Measurements from ENCODE around the gene ALPK3. TPM values are rescaled to one million over a fixed set of nuclear protein-coding genes. Genes with fewer than 3 reads are reported as not detected.

ALPK3 gene
- total RNA-seq, 1 donor from 2014 or later, result 5.4 TPM

DNA sequence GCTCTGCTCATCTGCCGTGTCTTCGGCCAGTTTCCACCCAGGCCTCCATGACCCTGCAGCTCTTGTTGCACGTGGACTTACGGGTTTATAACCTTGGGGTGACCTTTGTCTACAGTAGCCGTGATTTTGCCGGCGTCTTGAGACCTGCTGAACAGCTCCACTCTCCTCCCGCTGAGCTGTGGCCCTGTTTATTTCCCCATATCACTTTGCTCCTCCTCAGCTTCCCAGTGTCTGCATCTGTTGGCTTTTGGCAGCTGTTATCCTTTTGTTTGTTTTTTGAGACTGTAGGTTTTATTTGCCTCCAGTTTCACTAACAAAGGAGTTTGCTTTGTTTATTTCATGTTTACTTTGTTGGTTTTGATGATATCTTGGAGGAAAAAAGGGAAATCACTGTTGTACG is 38.0 kb downstream of the ALPK3 start:
- no peak overlapping the region for H3K27ac ChIP-seq
- H3F3A ChIP-seq (ENCODE audit: low read depth), result no peaks in the 10 kb centered on the region
- no peak overlapping the region for H3K9ac ChIP-seq
- Mint-ChIP-seq H3K27ac (no peak overlapping the region), H3K36me3 (no peaks in the 10 kb centered on the region), H3K27me3 (ENCODE audit: insufficient read depth, low read depth) (peaks cover 2% of the 10 kb centered on the region), H3K9me3 (no peaks in the 10 kb centered on the region), H3K4me3 (no peak overlapping the region), H3K4me1 (no peaks in the 10 kb centered on the region)
- no peaks in the 10 kb centered on the region for H3K9me3 ChIP-seq (ENCODE audit: low read depth)
- no peaks in the 10 kb centered on the region for H3K27me3 ChIP-seq
- no peak for TF ChIP-seq EZH2phosphoT487 (IDR thresholded peaks at IDR 0.05)
- TF ChIP-seq CTCF (IDR thresholded peaks at IDR 0.05), result no peak
- TF ChIP-seq EZH2 (IDR thresholded peaks at IDR 0.05), result no peak
- no peak overlapping the region for H3K4me3 ChIP-seq
- no peak for DNase-seq (ENCODE audit: low spot score)
- H3K36me3 ChIP-seq, result no peaks in the 10 kb centered on the region
- H4K20me1 ChIP-seq (ENCODE audit: low read depth), result no peaks in the 10 kb centered on the region
- no peaks in the 10 kb centered on the region for H3K4me1 ChIP-seq
- H3K79me2 ChIP-seq (ENCODE audit: low read depth), result no peaks in the 10 kb centered on the region
- no peak overlapping the region for H2AFZ ChIP-seq (replicated peaks)
- H3K4me2 ChIP-seq, result no peak overlapping the region

- no peaks in the 10 kb centered on the region for H3K4me1 Mint-ChIP-seq
Observed at GRCh38 chr15:84855765-84856164, 38.6 kb downstream of the ALPK3 start.

DNA sequence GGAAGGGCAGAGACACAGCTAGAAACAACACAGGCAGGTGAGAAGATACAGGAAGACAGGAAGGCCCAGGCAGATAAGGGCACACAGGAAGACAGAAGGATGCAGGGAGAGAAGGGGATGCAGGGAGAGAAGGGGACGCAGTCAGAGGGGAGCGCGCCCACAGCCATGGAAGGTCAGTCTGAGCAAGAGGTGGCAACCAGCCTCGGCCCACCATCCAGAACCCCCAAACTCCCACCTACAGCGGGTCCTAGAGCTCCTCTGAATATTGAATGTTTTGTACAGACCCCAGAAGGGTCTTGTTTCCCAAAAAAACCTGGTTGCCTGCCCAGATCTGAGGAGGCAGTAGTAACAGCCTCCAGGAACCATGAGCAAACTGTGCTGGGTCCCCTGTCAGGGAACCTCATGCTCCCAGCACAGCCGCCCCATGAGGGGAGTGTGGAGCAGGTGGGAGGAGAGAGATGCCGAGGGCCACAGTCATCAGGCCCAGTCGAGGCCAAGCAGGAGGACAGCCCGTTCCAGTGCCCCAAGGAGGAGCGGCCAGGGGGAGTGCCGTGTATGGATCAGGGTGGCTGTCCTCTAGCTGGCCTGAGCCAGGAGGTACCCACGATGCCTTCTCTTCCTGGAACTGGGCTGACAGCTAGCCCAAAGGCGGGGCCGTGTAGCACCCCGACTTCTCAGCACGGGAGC is 39.7 kb downstream of the ALPK3 start:
- Mint-ChIP-seq H3K27me3 (ENCODE audit: insufficient read depth, low read depth) (peaks cover 2% of the 10 kb centered on the region), H3K4me1 (no peaks in the 10 kb centered on the region), H3K9me3 (no peaks in the 10 kb centered on the region), H3K4me3 (no peak overlapping the region), H3K27ac (no peak overlapping the region), H3K36me3 (no peaks in the 10 kb centered on the region)
- no peak for DNase-seq (ENCODE audit: low spot score)
- Histone ChIP-seq H4K20me1 (ENCODE audit: low read depth) (no peaks in the 10 kb centered on the region), H3K4me1 (no peaks in the 10 kb centered on the region), H3K9ac (no peak overlapping the region), H3K9me3 (ENCODE audit: low read depth) (no peaks in the 10 kb centered on the region), H3K79me2 (ENCODE audit: low read depth) (no peaks in the 10 kb centered on the region), H3K4me2 (no peak overlapping the region), H3K4me3 (no peak overlapping the region), H3F3A (ENCODE audit: low read depth) (no peaks in the 10 kb centered on the region), H3K27me3 (no peaks in the 10 kb centered on the region), H3K36me3 (no peaks in the 10 kb centered on the region), H3K27ac (no peak overlapping the region), H2AFZ (replicated peaks) (no peak overlapping the region)
- no peak for TF ChIP-seq CTCF (IDR thresholded peaks at IDR 0.05)
- no peak for TF ChIP-seq EZH2phosphoT487 (IDR thresholded peaks at IDR 0.05)
- no peak for TF ChIP-seq EZH2 (IDR thresholded peaks at IDR 0.05)

More at GRCh38 chr15:84855765-84856164, 38.6 kb downstream of the ALPK3 start:
- Mint-ChIP-seq H3K4me3 (no peak overlapping the region), H3K36me3 (no peaks in the 10 kb centered on the region), H3K9me3 (no peaks in the 10 kb centered on the region), H3K27ac (no peak overlapping the region), H3K27me3 (ENCODE audit: insufficient read depth, low read depth) (peaks cover 2% of the 10 kb centered on the region)
- no peak for DNase-seq (ENCODE audit: low spot score)
- Histone ChIP-seq H3F3A (ENCODE audit: low read depth) (no peaks in the 10 kb centered on the region), H3K27me3 (no peaks in the 10 kb centered on the region), H4K20me1 (ENCODE audit: low read depth) (no peaks in the 10 kb centered on the region), H3K36me3 (no peaks in the 10 kb centered on the region), H3K27ac (no peak overlapping the region), H3K4me3 (no peak overlapping the region), H3K4me1 (no peaks in the 10 kb centered on the region), H3K4me2 (no peak overlapping the region), H3K9ac (no peak overlapping the region), H3K79me2 (ENCODE audit: low read depth) (no peaks in the 10 kb centered on the region), H2AFZ (replicated peaks) (no peak overlapping the region), H3K9me3 (ENCODE audit: low read depth) (no peaks in the 10 kb centered on the region)
- TF ChIP-seq EZH2 (IDR thresholded peaks at IDR 0.05) (no peak), CTCF (IDR thresholded peaks at IDR 0.05) (no peak), EZH2phosphoT487 (IDR thresholded peaks at IDR 0.05) (no peak)

Measured in neural progenitor cell (in vitro differentiated cells).